ENCODE measurements around the gene CTBP2. TPM values are rescaled to one million over a fixed set of nuclear protein-coding genes. Genes with fewer than 3 reads are reported as not detected.
A peak's percentile ranks its signal among the peaks of the same experiment; 100 is the strongest.

CTBP2 gene
- total RNA-seq, 6 experiments from 2014 or later: 3.2 to 8.2 (median 5.4) TPM

DNA sequence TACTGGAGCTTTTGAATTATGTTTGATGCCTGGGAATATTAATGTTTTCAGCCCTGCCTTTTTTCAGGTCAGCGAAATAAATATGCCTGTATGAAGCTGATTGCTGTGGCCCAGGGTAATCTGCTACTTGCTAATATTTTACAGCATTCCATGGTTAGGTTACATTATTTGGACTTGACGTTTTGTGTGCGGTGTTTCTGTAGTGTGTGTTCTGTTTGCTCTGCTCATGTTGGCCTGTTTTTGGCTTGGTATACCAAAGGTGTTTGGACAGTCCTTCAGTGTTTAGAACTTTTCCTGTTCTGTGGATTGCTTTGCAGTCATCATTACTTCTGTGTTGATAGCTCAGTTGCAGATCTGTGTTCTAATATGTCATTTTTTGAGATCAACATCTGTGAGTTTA is 206.9 kb downstream of the CTBP2 start:
- no peaks in the 10 kb centered on the region for H3K9me3 ChIP-seq
- peak overlapping the region; percentile 62 to 79 (median 64) for H3K27ac ChIP-seq
- 26% methylated on average over 3 of the region's 3 CpGs for WGBS (ENCODE audit: insufficient coverage, low coverage, low lambda C conversion rate, missing lambda C conversion rate)
- no peaks in the 10 kb centered on the region for H3K27me3 ChIP-seq
- peaks cover 0 to 44% (median 18%) of the 10 kb centered on the region in 4 donors for H3K4me1 ChIP-seq
- no peak overlapping the region for H3K4me3 ChIP-seq
- intact Hi-C loops (cut with DNase I): no loop called here
- no peaks in the 10 kb centered on the region for H3K36me3 ChIP-seq
- peak; percentile 80 to 89 (median 88) for ATAC-seq
- TF ChIP-seq POLR2A (IDR thresholded peaks at IDR 0.05): peak; percentile 35
- TF ChIP-seq, protein P1, sequence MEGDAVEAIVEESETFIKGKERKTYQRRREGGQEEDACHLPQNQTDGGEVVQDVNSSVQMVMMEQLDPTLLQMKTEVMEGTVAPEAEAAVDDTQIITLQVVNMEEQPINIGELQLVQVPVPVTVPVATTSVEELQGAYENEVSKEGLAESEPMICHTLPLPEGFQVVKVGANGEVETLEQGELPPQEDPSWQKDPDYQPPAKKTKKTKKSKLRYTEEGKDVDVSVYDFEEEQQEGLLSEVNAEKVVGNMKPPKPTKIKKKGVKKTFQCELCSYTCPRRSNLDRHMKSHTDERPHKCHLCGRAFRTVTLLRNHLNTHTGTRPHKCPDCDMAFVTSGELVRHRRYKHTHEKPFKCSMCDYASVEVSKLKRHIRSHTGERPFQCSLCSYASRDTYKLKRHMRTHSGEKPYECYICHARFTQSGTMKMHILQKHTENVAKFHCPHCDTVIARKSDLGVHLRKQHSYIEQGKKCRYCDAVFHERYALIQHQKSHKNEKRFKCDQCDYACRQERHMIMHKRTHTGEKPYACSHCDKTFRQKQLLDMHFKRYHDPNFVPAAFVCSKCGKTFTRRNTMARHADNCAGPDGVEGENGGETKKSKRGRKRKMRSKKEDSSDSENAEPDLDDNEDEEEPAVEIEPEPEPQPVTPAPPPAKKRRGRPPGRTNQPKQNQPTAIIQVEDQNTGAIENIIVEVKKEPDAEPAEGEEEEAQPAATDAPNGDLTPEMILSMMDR (IDR thresholded peaks at IDR 0.05): no peak
- peak in 1 of 3 donors; percentile 62 for DNase-seq

DNA sequence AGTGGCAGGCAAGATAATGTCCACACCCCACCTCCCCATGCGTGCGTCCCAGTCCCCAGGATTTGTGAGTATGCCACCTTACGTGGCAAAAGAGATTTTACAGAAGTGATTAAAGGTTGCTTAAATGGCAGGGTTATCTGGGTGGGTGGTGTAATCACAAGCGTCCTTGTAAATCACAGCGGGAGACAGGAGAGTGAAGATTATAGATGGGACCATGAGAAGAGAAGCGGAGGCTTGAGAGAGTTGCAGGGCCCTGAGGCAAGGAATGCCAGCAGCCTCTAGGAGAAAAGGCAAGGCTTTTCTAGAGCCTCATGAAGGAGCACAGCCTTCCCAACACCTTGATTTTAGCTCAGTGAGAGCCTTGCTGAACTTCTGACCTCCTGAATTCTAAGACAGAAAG is 208.2 kb downstream of the CTBP2 start:
- H3K9me3 ChIP-seq: no peaks in the 10 kb centered on the region
- ATAC-seq (no peak), DNase-seq (no peak)
- TF ChIP-seq, protein P1 (IDR thresholded peaks at IDR 0.05): no peak
- no peak for TF ChIP-seq POLR2A (IDR thresholded peaks at IDR 0.05)
- intact Hi-C loops (cut with DNase I): no loop called here
- WGBS (ENCODE audit: insufficient coverage, low coverage, low lambda C conversion rate, missing lambda C conversion rate): 83% methylated on average over 6 of the region's 6 CpGs
- H3K36me3 ChIP-seq: no peaks in the 10 kb centered on the region
- peaks cover 0 to 44% (median 17%) of the 10 kb centered on the region in 4 donors for H3K4me1 ChIP-seq
- H3K4me3 ChIP-seq: no peak overlapping the region
- H3K27ac ChIP-seq: peak overlapping the region in 2 of 3 donors; percentile 64 to 79
- no peaks in the 10 kb centered on the region for H3K27me3 ChIP-seq

DNA sequence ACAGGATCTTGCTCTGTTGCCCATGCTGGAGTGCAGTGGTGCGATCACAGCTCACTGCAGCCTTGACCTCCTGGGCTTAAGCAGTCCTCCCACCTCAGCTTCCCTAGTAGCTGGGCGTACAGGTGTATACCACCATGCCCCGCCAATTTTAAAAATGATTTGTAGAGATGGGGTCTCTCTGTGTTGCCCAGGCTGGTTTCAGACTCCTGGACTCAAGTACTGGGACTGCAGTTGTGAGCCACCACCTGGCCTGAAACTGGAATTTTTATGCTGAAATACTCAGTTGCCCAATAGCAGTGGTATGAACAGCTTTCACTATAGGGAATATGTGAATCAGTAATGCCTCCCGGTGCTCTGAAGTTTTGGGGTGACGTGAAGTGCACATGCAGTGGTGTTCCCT is 210.8 kb downstream of the CTBP2 start:
- peak; percentile 58 to 69 (median 62) for ATAC-seq

DNA sequence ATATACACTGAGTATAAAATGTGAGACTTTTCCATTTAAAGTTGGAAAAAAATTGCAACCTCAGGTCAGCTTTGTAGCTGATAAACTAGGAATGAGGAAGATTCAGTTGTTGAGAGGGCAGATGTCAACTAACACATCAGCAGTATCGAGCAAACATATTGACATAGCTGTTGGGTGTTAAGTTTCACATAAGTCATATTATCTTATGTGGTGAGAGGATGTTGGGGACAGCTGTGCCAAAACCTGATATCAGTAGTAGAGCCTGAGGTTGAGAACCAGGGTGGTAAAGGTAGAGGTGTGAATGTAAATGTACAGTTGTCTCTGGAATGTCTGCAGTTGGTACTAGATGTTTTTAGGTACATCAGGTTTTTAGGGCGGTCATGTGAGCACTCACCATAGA is 213.4 kb downstream of the CTBP2 start:
- H3K4me3 ChIP-seq: no peak overlapping the region
- peaks cover 3 to 56% (median 28%) of the 10 kb centered on the region in 4 donors for H3K4me1 ChIP-seq
- no peaks in the 10 kb centered on the region for H3K9me3 ChIP-seq
- intact Hi-C loops (cut with DNase I): no loop called here
- WGBS (ENCODE audit: insufficient coverage, low coverage, low lambda C conversion rate, missing lambda C conversion rate): 46% methylated on average over 2 of the region's 2 CpGs
- DNase-seq: no peak
- ATAC-seq: peak in 3 of 4 donors; percentile 7 to 71 (median 28)
- no peaks in the 10 kb centered on the region for H3K36me3 ChIP-seq
- H3K27me3 ChIP-seq: no peaks in the 10 kb centered on the region
- H3K27ac ChIP-seq: peak overlapping the region; percentile 52 to 70 (median 60)
- no peak for TF ChIP-seq POLR2A (IDR thresholded peaks at IDR 0.05)
- TF ChIP-seq, protein P1 (IDR thresholded peaks at IDR 0.05): no peak

More for the DNA sequence above, 210.8 kb downstream of the CTBP2 start:
- no peaks in the 10 kb centered on the region for H3K9me3 ChIP-seq
- H3K4me3 ChIP-seq: no peak overlapping the region
- TF ChIP-seq, protein P1 (IDR thresholded peaks at IDR 0.05): peak in 3 of 4 donors; percentile 21 to 28 (median 22)
- no peak for TF ChIP-seq POLR2A (IDR thresholded peaks at IDR 0.05)
- peaks cover 2 to 52% (median 26%) of the 10 kb centered on the region in 4 donors for H3K4me1 ChIP-seq
- no peaks in the 10 kb centered on the region for H3K27me3 ChIP-seq
- H3K36me3 ChIP-seq: no peaks in the 10 kb centered on the region
- DNase-seq: no peak
- WGBS (ENCODE audit: insufficient coverage, low coverage, low lambda C conversion rate, missing lambda C conversion rate): 76% methylated on average over 3 of the region's 5 CpGs
- peak overlapping the region in 2 of 3 donors; percentile 1 to 10 for H3K27ac ChIP-seq
- intact Hi-C loops (cut with DNase I): no loop called here

Measured in right lobe of liver (tissue), 6 donors.